Thoracic aorta (tissue), 2 donors: ENCODE results near the gene MAP3K14. TPM values are rescaled to one million over a fixed set of nuclear protein-coding genes. Genes with fewer than 3 reads are reported as not detected.

Experiments
- ATAC-seq: fragments of 150-250 bp; one replicate; pipeline ENCODE4 v1.8.0; 2017; ENCODE audit warnings: low read depth; ENCODE audit not compliant: insufficient number of reproducible peaks, low FRiP score
- DNase-seq: peaks from one replicate; pipeline ENCODE4 v3.0.0-alpha.2; 2020; ENCODE audit warnings: low spot score
- H3K27ac ChIP-seq, 2 donors: fragments of 200-600 bp; sonication (generic); 1 replicate in 1 of 2; 2 replicates in 1 of 2; pipeline ENCODE4 v1.5.1; 2016; ENCODE audit warnings: mild to moderate bottlenecking in 2 of 2, moderate library complexity in 2 of 2
- H3K27me3 ChIP-seq: fragments of 200-600 bp; sonication (generic); replicated peaks from 2 replicates; pipeline ENCODE4 v1.6.0; 2016; ENCODE audit warnings: mild to moderate bottlenecking; ENCODE audit not compliant: insufficient read depth
- H3K36me3 ChIP-seq: fragments of 200-600 bp; sonication (generic); one replicate; pipeline ENCODE4 v1.5.1; 2016
- H3K4me1 ChIP-seq, 2 donors: fragments of 200-600 bp; sonication (generic); 1 replicate in 1 of 2; 2 replicates in 1 of 2; pipeline versions ENCODE4 v1.5.1 to v1.6.0; 2016; ENCODE audit warnings: low read depth in 2 of 2, mild to moderate bottlenecking in 1 of 2; ENCODE audit not compliant: control insufficient read depth in 1 of 2
- H3K4me3 ChIP-seq: fragments of 200-600 bp; sonication (generic); 2 replicates; pipeline ENCODE4 v1.5.1; 2016; ENCODE audit warnings: mild to moderate bottlenecking
- H3K9me3 ChIP-seq: fragments of 200-600 bp; sonication (generic); 2 replicates; pipeline ENCODE4 v1.5.1; 2016
- total RNA-seq, 2 donors: library from RNA; depleted of rRNA; stranded (reverse); fragments of >200 nt; gene quantifications; one replicate each; pipeline versions ENCODE4 v1.1.0 to v1.2.3, GENCODE V29; 2016
- TF ChIP-seq, protein P1 (sequence below): fragments of 200-600 bp; sonication (generic); IDR thresholded peaks from one replicate; pipeline ENCODE4 v1.5.1; 2019; ENCODE audit warnings: antibody characterized with exemption

MAP3K14 gene
- total RNA-seq, 2 donors from 2014 or later: 10.1 to 10.7 TPM

DNA sequence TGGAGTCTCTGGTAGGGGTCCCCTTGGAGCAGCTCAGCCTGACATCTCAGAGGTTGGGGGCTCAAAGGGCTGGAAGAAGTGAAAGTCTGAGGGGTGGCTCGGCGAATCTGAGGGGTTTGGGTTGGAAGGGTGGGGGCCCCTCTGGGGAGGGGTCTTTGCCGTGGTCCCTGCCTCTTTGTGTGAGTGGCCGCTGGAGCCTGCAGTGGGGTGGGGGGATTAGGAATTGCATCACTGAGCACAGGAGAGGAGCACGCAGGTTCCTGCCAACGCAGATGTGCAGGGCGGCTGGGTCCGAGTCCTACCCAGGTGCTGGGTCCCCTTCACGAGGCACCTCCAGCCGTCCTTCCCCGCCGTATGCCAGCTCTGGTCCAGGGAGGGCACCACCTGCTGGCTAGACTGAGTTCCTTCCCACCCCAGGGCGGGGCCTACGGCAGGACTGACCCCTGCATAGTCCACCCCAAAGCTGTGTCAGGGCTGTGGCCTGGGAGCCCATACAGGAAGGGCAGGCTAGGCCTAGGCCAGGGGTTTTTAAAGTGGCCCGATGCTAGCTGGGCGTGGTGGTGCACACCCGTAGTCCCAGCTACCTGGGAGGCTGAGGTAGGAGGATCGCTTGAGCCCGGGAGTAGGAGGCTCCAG lies 85.2 kb downstream of the MAP3K14 start:
- TF ChIP-seq, protein P1, sequence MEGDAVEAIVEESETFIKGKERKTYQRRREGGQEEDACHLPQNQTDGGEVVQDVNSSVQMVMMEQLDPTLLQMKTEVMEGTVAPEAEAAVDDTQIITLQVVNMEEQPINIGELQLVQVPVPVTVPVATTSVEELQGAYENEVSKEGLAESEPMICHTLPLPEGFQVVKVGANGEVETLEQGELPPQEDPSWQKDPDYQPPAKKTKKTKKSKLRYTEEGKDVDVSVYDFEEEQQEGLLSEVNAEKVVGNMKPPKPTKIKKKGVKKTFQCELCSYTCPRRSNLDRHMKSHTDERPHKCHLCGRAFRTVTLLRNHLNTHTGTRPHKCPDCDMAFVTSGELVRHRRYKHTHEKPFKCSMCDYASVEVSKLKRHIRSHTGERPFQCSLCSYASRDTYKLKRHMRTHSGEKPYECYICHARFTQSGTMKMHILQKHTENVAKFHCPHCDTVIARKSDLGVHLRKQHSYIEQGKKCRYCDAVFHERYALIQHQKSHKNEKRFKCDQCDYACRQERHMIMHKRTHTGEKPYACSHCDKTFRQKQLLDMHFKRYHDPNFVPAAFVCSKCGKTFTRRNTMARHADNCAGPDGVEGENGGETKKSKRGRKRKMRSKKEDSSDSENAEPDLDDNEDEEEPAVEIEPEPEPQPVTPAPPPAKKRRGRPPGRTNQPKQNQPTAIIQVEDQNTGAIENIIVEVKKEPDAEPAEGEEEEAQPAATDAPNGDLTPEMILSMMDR: no peak
- Histone ChIP-seq H3K4me3 (no peak overlapping the region), H3K4me1 (peaks cover 0 to 5% of the 10 kb centered on the region in 2 donors), H3K36me3 (no peaks in the 10 kb centered on the region), H3K27me3 (no peaks in the 10 kb centered on the region), H3K9me3 (no peaks in the 10 kb centered on the region), H3K27ac (no peak overlapping the region)
- DNase-seq: no peak
- no peak for ATAC-seq

DNA sequence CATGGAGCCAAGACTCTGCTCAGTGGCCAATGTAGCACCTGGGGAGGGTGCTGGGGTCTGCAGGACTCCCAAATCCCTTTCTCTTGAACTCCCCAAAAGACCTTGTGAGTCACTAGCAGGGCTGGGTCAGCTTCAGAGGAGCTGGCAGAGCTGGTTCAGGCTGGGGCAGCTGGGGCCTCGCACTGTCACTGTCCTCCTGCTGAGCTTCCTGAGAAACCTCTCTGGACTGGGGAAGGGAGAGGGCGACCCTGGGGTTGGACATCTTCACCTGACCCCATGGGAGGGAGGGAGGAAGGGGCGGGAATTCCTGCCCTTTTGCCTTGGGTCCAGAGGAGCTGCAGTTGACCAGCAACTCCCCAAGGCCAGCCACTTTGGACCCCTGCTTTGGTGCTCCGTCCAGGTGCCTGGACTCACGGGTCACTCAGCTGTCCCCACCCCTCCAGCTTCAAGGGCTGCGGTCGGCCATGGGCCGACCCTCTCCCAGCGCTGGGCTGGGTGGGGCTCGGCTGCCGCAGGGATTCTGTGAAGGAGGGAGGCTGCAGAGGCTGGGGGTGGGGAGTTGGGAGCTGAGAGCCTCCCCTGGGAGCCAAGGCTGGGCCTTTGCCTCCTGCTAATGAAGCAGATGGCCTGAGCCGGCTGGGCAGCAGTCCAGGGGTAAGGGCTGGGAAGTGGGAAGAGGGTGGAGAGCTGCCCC lies 85.9 kb downstream of the MAP3K14 start:
- H3K4me3 ChIP-seq: no peak overlapping the region
- H3K9me3 ChIP-seq: no peaks in the 10 kb centered on the region
- no peaks in the 10 kb centered on the region for H3K36me3 ChIP-seq
- no peak overlapping the region for H3K27ac ChIP-seq
- peaks cover 0 to 5% of the 10 kb centered on the region in 2 donors for H3K4me1 ChIP-seq
- no peaks in the 10 kb centered on the region for H3K27me3 ChIP-seq
- DNase-seq (no peak), ATAC-seq (no peak)
- TF ChIP-seq, protein P1: no peak

GRCh38 chr17:45230410-45230786 lies 86.4 kb downstream of the MAP3K14 start:
- TF ChIP-seq, protein P1: no peak
- no peak overlapping the region for H3K27ac ChIP-seq
- H3K36me3 ChIP-seq: no peaks in the 10 kb centered on the region
- H3K4me3 ChIP-seq: no peak overlapping the region
- peaks cover 0 to 5% of the 10 kb centered on the region in 2 donors for H3K4me1 ChIP-seq
- DNase-seq (no peak), ATAC-seq (no peak)
- no peaks in the 10 kb centered on the region for H3K9me3 ChIP-seq
- H3K27me3 ChIP-seq: no peaks in the 10 kb centered on the region

DNA sequence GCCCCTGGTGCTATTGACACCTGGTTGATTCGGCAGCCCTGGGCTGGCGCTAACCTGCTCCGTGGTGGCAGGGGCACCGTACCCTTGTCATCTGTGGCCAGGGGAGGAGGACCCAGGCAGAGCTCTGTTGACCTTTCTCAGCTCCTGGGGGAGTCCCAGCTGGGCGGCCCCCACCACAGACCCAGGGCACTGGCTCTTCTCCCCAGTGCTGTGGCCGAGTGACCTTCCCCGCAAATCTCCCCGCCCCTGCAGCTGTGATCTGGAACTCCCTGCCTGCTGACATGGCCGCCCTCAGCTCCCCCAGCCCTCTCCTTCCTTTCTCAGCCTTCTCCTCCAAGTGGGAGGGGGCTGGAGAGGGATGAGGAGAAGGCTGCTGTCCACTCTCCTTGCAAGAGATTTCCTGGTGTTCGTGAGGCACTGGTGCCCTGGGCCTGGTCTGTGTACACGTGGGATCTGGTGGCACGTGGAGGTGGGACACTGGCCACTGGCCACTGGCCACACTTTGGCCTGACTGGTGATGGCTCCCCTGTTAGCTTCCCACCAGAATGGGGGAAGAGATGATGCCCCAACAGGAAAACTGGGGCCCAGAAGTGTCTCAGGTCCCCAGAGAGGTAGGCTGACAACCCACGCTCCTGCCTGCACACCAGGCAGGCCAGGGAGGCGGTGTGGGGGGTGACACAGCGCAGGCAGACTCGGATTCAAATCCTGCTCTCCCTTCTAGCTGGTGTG lies 87.0 kb downstream of the MAP3K14 start:
- H3K4me3 ChIP-seq: no peak overlapping the region
- no peaks in the 10 kb centered on the region for H3K27me3 ChIP-seq
- no peak for ATAC-seq
- H3K36me3 ChIP-seq: no peaks in the 10 kb centered on the region
- peaks cover 0 to 5% of the 10 kb centered on the region in 2 donors for H3K4me1 ChIP-seq
- DNase-seq: no peak
- peak overlapping the region in 1 of 2 donors; percentile 53 for H3K27ac ChIP-seq
- TF ChIP-seq, protein P1: no peak
- no peaks in the 10 kb centered on the region for H3K9me3 ChIP-seq
